Measurements from ENCODE around the gene NBPF26.
"Not testable (repeated sequence)": the region's sequence is repeated elsewhere in the genome, so short reads cannot be mapped to it uniquely, and the experiment has no call there.

NBPF26 gene

DNA sequence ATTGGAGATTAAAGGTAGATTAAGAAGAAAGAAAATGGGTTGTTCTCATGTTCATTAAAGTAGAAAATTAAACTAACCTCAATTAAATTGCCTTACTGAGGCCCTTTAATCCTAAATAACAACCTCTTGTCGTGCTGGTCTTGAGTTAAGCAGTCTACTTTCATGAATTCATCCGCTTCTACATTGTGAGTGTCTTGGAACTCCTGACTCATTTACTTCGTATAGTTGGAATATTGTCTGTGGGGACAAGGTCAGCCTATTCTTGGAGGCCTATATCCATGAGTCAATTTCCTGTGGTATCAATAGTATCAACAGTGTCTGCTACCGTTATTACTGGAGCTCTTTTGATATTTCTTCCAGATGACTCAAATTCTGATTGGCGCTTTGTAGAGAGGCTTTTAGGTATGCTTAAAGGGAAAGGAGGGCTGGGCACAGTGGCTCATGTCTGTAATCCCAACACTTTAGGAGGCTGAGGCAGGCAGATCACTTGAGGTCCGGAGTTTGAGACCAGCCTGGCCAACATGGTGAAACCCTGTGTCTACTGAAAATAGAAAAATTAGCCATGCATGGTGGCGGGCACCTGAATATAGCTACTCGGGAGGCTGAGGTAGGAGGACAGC is 136.0 kb downstream of the NBPF26 start:
- DNase-seq, result not testable (repeated sequence)

DNA sequence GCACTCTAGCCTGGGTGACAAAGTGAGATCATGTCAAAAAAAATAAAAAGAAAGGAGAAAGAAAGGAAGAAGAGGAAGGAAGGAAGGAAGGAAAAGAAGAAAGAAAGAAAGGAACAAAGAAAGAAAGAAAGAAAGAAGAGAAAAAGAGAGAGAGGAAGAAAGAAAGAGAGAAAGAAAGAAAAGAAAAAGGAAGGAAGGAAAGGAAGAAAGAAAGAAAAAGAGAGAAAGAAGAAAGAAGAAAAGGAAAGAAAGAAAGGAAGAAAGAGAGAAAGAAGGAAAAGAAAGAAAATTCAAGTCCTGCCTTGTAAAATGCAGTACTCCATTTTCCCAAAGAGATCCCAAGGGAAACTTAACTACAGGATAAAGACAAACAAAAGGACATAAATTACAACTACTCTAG is 154.5 kb downstream of the NBPF26 start:
- not testable (repeated sequence) for DNase-seq

DNA sequence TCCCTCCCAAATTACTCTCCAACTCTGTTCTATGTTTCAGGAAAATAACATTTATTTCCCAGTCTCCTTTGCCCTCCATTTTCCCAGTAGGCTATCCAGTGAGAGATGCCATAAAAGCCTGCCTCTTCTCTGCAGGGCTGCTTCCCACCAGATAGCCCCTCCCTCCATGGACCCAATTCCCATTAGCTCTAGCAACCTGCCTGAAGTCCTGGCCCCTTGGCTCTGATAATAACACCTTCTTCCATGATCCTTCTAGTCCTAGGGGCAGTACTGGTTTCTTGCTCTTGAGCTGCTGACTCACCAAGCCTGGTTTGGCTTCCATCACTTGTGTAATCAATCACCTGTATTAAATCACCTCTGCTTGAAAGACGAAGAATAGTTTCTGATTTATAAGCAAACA is 156.3 kb downstream of the NBPF26 start:
- not testable (repeated sequence) for DNase-seq

DNA sequence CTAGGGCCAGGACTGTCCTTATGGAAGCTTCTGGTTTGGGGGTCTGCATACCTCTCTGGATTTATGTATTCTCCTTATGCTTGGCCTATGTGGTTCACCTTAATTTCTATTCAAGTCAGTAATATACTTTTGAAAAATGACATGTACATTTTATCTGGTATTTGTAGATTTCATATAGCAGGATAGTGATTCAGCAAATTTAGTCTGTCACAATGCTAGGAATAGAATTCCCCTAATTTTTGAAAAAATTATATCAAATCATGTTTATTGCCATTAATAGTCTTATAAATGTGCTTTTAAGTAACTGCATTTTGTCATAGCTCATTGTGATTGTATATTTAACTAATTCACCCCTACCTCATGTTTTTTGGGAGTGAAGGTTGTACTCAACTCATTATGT is 158.2 kb downstream of the NBPF26 start:
- DNase-seq, result not testable (repeated sequence)

All from stimulated activated naive CD4-positive, alpha-beta T cell (primary cell).